ENCODE measurements around the gene DBNDD1.

The DBNDD1 gene

GRCh38 chr16:89965447-89966225 lies 53.6 kb downstream of the DBNDD1 start:
- no peak for DNase-seq (ENCODE audit: low read depth in 1 of 2, low spot score in 1 of 2)

- no peak for DNase-seq (ENCODE audit: low read depth in 1 of 2, low spot score in 1 of 2)
Observed at GRCh38 chr16:89964201-89964600, 55.1 kb downstream of the DBNDD1 start.

- no peak for DNase-seq (ENCODE audit: low read depth in 1 of 2, low spot score in 1 of 2)
Observed at GRCh38 chr16:89962754-89963498, 56.3 kb downstream of the DBNDD1 start.

- DNase-seq (ENCODE audit: low read depth in 1 of 2, low spot score in 1 of 2): no peak
Observed at GRCh38 chr16:89961920-89962319, 57.3 kb downstream of the DBNDD1 start.

GRCh38 chr16:89960966-89961365 lies 58.3 kb downstream of the DBNDD1 start:
- DNase-seq (ENCODE audit: low read depth in 1 of 2, low spot score in 1 of 2): no peak

GRCh38 chr16:89958596-89958995 lies 60.7 kb downstream of the DBNDD1 start:
- DNase-seq (ENCODE audit: low read depth in 1 of 2, low spot score in 1 of 2): no peak

- DNase-seq (ENCODE audit: low read depth in 1 of 2, low spot score in 1 of 2): no peak
Observed at GRCh38 chr16:89958068-89958467, 61.2 kb downstream of the DBNDD1 start.

GRCh38 chr16:89957216-89957785 lies 62.0 kb downstream of the DBNDD1 start:
- DNase-seq (ENCODE audit: low read depth in 1 of 2, low spot score in 1 of 2): no peak

GRCh38 chr16:89956505-89957215 lies 62.6 kb downstream of the DBNDD1 start:
- no peak for DNase-seq (ENCODE audit: low read depth in 1 of 2, low spot score in 1 of 2)

- DNase-seq (ENCODE audit: low read depth in 1 of 2, low spot score in 1 of 2): no peak
Observed at GRCh38 chr16:89955001-89955685, 64.1 kb downstream of the DBNDD1 start.
